Stimulated activated naive CD4-positive, alpha-beta T cell treated with Interleukin-2 at 50 U/mL for 16 hours (primary cell): ENCODE measurements around the gene DTX3.
"Not testable (repeated sequence)": the region's sequence is repeated elsewhere in the genome, so short reads cannot be mapped to it uniquely, and the experiment has no call there.

ENCODE experiments used
- DNase-seq: peaks from one replicate; lab custom pipeline; 2025; lab: John Stamatoyannopoulos, UW

Gene DTX3

DNA sequence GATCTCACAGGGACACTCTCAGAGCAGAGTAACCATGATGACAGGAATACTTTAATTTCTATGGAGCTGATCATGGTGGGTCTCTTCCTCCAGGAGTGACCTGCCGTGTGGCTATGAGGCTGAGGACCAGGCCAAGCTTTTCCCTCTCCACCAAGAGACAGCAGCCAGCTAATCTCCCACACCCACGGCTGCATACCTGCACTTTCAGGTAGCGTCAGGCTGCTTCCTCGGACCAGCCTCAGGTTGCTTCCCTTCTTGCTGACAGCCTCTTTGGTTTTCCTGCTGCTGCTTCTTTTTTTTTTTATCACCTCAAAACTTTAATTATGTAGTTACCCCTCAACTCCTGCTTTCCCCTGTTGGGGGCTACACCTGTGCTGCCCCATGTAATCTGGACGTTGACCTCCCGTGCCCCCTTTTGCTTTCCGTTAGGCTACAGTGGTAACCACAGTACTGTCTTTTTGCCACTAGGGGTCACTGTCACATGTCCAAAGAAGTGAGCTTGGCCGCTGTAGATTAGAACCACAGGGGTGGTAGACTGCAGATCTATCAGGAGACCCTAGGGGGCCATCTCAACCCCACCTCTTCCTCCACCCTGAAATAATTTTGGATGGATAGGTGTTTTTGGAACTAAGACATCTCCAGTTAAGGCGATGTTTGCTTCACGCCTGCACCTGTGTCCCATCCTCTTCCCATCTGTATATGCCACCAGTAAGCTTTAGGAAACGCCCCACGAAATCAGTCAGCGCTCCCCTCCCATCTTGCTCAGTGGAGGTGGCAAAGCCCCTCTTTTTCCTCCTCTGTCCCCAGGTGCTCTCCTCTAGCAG is 21.4 kb upstream of the DTX3 start:
- peak; percentile 50 for DNase-seq

DNA sequence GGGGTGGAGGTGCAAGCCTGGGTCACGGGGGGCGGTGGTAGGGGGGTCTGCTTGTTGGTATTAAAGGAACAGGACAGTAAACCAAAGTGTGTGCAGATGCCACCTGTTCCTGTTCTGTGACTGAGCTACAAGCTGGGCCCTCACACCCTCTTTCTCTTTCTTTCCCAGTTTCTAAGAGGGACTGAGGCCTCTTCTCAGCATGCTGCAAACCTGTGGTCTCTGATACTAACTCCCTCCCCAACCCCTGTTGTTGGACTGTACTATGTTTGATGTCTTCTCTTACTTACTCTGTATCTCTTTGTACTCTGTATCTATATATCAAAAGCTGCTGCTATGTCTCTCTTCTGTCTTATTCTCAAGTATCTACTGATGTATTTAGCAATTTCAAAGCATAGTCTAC is 20.6 kb upstream of the DTX3 start:
- no peak for DNase-seq

DNA sequence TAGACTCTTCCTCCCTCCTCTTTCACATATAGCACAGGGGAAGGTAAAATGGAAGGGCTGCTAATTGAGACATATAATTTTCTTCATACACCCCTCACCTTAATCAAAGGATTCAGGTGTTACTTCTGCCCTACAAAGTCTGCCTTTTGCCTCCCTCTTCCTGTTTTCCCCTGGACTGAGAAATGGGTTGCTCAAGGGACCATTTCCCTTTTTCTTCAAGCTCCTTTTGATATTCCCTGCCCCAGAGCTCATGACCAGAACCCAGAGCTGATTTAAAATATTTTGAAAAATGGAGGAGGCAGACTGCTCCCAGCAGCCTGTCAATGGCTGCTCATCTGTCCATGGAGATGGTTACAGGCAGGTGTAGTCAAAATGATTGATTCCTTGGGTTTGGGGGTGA is 19.9 kb upstream of the DTX3 start:
- no peak for DNase-seq

DNA sequence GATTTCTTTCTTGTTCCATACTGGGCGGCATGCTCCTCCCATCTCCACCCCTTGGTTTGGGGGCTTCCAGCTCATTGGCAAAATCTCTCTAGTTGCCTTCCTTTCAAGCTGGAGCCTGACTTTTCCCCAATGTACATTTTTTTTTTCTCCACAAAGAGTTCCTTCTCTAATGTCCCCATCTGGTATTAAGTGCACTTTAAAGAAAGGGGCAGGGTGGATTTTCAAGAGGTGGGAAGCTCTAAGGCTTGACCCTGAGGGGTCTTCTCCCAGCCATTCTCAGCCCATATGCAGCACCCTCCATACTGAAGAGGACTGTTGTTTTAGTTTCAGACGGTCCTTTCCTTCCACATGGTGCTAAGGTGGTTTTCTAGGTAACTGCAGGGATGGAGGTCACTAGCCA is 19.5 kb upstream of the DTX3 start:
- no peak for DNase-seq

DNA sequence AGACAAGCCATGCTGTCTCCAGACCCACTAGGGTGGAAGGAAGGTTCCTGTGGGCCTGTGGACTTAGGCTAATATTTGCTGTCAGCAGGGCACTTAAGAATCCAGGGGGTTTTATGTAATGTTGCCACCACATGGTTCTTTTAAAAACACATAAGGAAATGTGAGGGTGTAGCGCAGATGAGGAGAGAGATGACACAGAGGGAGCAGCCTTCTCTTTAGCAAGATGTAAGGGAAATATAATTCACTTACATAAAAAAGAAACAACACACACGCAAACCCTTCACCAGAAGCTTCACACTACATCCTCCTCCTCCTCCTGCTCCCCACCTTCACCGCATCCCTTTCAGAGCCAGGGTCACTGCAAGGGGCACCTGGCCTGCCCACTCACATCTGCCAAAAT is 18.5 kb upstream of the DTX3 start:
- no peak for DNase-seq

DNA sequence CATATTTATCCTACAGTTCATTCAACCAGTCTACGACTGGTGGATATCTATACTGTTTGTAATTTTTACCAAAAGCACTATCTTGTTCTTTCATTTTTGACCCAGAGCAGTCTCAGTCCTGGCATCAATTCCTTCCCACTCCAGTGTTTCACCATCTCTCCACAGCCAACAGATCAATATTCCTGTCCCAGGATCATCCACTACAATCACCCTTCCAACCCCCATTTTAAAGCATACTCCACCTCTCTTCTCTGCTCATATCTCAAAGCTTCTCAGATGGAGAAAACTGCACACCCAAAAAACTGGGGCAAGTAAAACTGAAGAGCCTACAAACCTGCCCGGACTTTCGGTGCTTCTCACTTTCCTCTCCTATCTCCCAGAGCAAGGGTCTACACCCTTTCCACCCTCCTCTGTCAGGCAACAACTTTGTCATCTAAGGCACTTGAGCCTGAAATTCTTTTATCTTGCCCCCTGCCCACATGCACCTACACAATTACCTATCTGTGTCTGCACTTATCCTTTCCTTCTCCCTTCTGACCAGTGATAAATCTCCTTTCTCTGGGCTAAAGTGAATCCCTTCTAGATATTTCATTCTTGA is 17.7 kb upstream of the DTX3 start:
- DNase-seq, result no peak

DNA sequence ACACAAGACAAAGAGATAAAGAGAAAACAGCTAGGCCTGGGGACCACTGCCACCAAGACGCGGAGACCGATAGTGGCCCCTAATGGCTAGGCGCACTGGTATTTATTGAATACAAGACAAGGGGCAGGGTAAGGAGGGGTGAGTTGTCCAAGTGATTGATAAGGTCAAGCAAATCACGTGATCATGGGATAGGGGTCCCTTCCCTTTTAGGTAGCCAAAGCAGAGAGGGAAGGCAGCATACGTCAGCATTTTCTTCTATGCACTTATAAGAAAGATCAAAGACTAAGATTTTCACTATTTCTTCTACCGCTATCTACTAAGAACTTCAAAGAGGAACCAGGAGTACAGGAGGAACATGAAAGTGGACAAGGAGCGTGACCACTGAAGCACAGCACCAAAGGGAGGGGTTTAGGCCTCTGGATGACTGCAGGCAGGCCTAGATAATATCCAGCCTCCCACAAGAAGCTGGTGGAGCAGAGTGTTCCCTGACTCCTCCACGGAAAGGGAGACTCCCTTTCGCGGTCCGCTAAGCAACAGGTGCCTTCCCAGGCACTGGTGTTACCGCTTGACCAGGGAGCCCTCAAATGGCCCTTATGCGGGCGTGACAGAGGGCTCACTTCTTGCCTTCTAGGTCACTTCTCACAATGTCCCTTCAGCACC is 15.5 kb upstream of the DTX3 start:
- not testable (repeated sequence) for DNase-seq

DNA sequence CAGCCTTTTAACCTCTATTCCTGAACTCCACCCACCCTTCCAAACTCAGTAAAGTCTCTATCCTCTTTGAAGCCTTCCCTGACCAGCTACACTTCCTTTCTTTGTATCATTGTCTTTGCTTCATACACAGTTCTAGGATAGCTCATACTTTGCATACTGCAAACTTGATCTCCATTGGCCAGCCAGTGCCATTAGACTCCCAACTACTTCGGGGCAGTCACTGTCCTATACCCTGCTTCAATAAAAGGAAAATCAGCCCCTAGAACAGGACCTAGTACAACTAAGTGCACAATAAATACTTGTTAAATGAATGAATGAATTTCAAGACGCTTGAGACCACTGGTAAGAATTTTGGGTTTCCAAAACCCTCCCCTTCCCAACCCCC is 14.2 kb upstream of the DTX3 start:
- no peak for DNase-seq

DNA sequence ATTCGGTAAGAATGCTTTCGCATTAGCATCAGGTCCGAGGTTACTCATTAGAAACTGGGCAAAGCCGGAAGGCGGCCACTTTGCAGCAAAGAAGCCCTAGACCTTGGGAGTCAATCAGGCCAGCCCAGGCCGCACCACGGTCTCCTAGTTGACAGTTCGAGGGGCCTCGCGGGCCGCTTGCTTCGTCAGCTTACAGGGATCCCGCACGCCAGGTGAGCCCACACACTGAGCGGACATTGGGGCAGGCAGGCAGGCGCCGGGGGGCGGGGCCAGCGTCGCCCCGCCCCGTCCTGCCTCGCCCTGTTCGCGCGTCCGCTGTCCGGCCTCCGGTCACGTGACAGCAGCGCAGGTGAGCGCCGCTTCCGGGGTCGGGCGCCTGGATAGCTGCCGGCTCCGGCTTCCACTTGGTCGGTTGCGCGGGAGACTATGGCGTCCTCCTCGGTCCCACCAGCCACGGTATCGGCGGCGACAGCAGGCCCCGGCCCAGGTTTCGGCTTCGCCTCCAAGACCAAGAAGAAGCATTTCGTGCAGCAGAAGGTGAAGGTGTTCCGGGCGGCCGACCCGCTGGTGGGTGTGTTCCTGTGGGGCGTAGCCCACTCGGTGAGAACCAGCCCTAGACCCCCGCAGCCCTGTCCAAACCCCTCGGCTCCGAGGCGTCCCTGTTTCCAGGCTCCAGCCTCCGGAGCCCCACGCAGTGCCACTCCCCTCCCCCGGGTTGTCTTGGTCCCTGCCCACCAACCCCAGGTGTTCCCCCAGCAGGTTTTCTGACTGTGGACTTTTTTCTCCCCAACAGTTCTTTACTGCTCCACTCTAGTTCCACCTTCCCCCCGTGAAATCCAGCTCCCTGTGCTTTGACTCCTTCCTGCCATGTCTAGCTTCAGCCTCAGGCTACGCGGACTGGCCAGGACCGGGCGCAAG is 13.5 kb upstream of the DTX3 start, which contains the start of gene PIP4K2C:
Gene PIP4K2C (plus strand): TSS at position 329 of the 918 bp plus-strand sequence. CDS start 98 bp downstream, at position 427.
- peak; percentile 77 for DNase-seq

DNA sequence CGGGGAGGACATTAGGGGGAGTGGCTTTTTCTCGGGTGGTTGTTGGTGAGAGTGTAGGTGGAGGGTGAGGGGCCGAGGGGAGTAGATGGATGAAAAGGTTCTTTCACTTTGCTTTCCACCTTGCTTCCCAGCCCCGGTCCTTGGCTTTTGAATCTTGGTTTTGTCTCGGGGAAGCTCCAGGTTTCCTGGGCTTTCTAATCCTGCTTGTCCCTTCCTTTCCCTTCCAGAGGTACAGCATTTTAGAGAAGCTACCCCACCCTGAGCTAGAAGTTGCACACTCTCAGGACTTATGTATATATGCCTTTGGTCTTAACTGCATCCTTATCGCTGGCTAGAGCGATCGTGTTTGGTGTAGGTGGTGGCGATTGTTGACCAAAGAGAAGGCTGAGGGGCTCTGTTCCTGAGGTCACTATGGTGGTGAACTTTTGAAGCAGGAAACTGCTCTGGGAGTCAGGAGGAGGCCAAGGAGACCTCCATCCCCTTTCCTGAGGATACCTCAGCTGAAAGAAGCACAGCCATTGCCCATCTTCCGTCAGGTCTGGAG is 12.8 kb upstream of the DTX3 start:
- no peak for DNase-seq

DNA sequence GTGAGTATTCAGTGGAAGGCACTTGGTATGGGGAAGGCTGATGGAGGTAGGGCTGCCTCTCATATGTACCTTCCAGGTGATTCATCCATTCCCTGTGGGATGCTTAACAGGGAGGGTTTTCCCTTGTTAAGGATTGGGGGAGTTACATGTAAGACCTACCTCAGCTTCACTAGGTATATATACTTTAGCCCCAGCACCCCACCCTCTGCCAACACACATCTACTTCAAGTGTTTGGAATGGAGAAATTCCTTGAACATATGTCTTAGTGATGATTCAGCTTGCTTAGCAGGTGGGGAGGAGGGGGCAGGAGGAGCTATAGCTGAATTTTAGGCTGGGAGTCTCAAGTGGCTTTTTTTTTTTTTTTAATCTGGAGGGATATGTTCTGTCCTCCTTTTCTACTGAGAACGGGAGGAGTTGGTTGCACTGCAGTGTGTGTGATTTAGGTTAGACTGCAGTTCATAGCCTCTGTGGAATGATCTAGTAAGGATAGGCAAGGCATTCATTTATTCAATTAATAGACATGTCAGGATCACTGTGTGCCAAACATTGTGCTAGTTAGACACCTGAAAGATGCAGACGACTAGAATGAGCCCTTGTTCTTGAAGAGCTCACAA is 12.0 kb upstream of the DTX3 start:
- DNase-seq, result no peak

DNA sequence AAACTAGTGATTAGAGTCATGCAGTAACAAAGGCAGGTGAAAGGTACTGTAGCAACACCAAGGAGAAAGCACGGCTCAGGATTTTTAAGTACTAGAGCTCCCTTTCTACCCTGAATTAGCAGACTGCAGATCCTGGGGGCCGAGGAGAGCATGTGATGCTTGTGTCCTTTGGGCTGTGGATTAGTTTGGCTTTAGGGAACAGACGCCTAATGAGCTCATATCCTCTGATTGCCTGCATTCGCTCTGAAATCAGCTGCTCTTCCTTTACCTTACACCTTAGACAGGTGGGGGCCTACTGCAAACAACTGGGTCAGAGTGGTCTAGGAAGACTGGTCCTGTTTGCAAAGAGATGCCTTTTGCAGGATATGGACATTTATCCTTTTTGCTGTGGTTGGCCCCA is 11.4 kb upstream of the DTX3 start:
- no peak for DNase-seq

DNA sequence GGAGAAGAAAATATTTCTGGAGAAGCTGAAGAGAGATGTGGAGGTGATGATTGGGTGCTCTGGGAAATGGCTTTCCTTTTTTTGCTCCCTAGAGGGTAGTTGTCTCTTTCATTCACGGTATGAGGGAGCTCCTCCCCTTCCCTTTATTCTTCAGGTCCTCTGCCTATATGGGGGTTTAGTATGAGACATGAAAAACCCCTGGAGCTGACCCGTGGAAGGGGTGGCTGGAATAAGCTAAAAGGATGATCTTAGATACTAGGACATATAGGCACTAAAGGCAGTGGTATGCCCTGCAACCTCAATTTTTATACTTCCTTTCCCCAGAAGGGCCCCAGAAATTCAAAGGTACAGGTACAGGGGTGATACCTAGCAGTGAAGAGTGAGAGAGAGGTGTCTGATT is 4.2 kb upstream of the DTX3 start:
- no peak for DNase-seq

DNA sequence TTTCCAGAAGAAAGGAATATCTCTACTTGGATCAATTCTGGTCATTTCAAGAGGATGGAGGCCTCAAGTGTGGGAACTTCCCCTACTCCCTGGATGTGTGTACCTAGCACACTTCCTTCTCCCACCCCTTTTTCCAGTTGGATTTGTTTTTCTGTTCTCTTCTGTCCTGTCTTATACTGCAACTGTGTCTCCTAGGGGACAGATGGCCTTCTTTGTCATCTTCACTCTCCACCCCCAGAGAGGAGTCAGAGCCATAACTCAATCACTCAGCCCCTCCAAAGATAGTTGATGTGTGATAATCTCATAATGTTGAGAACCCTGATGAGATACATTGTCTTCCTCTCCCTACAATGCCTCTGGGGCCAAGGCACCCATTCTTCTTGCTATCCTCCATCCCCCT is 2.1 kb upstream of the DTX3 start:
- no peak for DNase-seq

DNA sequence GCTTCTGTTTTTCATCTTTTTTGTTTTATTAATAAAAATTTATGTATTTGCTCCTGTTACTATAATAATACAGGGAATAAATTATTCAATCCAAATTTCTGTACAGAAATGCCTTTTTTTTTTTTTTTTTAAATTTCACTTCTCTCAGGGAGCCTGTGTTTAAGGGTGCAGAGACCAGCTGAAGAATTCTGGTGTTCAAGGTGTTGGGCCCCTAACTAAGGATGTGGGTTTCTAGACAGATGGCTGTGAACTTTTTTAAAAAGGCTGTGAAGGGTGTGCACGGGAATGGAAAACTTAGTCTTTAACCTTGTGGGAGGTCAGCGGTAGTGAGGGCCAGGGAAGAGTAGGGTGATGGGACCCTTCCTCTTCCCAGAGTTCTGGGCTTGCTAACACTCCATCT is 1.3 kb upstream of the DTX3 start:
- no peak for DNase-seq

DNA sequence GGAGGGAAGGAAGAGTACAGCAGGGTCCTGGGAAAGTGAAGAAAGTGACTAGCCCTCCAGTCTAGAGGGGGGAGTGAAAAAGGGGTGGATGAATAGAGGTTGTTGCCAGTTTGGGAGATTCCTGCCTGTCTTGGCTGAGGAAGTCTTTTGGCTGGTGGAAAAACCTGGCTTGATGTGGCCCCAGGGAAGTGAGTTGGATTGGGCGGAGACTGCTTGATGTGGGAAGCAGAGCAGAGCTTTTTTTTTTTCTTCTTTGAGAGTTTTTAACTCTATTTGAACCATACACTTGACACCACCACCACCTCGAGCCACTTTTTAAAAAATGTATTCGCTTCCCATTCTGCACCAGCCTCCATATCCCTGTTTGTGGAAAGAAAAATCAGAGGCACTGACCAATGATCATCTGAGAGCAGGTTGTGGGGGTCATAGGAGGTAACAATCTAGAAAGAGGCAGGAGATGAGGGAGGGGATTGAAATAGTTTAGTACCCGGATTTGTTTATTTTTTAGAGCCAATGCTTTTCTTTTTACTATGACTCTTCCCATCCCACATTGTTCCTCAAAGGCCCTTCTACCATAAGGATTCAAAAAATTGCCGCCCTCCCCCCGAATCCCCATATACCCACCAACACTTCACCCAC is 690 bp upstream of the DTX3 start:
- DNase-seq, result no peak

DNA sequence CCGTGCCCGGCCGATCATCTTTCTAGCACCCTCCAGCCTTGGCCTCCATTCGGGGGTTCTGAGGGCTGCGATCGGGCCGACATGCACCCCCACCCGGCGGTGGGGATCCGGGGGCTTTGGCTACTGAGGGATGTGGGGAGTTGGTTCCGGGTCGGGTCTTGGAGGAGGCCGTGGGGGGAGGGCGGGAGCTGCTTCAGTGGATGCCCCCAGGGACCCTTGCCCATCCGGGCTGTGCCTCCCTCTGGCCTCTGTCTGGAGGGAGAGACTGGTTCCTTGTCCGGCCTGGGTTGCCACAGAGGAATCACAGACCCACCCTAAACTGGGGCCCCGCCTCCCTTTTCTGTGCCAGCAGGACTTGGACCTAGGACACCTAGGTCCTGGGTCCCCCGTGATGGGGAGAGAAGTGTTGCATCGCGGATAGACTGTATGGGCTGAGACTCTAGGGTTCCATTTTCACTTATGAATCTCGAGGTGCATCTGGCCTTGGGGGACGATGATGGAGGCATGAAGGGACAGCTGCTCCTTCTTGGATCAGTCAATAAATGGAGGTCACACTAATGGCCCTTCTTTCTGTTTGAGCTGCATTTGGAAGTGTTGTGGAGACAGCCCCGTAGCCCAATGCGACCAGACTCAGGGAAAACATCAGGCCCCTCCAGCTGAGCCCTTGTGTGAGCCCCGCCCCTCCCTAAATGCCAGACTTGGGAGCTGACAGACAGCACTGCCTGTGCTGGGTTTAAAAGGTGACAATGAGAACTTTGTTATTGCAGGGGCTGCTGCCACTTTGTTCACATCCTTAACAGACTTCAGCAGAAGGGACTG is 577 bp downstream of the DTX3 start:
- DNase-seq, result no peak

DNA sequence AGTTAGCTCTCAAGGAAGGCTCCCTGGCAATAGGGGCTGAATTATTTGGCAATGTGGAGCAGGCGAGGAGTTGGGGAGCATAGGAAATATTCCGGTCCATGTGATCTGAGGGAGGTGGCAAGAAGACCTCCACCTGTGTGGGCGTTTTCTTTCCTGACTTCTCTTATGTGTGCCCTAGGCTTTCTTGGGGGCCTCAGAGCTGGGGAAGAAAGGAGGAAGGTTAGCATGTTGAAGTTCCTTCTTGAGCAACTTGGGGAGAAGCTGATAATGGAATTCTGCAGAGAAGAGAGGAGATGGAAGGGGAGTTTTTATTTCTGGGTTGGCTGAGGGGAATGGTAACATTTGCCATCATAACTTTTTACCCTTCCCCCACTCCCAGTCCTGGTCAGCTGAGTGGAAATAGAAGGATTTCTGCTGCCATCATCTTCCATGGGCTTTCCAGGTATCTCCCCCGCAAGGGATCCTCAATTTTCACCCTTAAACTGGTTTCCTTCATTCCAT is 1.2 kb downstream of the DTX3 start:
- no peak for DNase-seq

DNA sequence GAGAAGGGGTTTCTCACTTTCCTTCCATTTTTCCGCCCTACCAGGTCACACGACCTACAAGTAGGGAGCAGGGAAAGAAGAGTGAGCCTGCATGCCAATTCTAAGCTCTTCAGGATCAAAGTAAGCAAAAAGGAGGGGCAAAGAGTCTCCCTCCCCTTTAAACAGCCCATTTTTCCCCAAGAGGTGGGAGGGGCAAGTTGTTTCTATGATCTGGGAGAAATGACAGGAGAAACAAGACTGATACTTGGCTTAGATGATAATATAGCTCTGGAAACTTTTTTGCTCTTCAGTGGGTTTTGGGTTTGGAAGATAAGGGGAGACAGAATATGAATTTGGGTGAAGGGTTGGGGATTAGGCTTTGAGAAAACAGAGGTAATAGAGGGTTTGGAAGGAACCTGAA is 1.8 kb downstream of the DTX3 start:
- no peak for DNase-seq

DNA sequence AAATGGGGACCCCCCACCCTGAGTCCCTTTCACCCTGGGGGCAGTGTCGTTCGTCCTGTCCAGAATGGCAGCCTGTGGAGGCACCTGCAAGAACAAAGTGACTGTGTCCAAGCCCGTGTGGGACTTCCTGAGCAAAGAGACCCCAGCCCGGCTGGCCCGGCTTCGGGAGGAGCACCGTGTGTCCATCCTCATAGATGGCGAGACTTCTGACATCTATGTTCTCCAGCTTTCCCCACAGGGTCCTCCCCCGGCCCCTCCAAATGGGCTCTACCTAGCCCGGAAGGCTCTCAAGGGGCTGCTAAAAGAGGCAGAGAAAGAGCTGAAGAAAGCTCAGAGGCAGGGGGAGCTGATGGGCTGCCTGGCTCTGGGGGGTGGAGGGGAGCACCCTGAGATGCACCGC is 2.2 kb downstream of the DTX3 start:
- DNase-seq, result no peak
